Measurements from ENCODE around the gene SLC25A20. TPM values are rescaled to one million over a fixed set of nuclear protein-coding genes. Genes with fewer than 3 reads are reported as not detected.

Gene SLC25A20
- polyA plus RNA-seq, 4 donors = 38.3 to 150 (median 76.4) TPM

- Histone ChIP-seq H3K36me3 (ENCODE audit: control insufficient read depth in 3 of 3, insufficient read depth in 2 of 3, low read depth in 1 of 3, low read length in 3 of 3) (peaks cover 3 to 36% (median 16%) of the 10 kb centered on the region in 3 donors), H3K4me1 (ENCODE audit: control insufficient read depth in 3 of 3, insufficient read depth in 2 of 3, low read depth in 1 of 3, low read length in 2 of 3) (no peaks in the 10 kb centered on the region), H3K27me3 (ENCODE audit: control insufficient read depth in 3 of 3, insufficient read depth in 3 of 3, low read length in 3 of 3) (no peaks in the 10 kb centered on the region), H3K27ac (ENCODE audit: low read depth in 1 of 3, low read length in 2 of 3) (no peak overlapping the region), H3K4me3 (ENCODE audit: low read depth in 1 of 3, low read length in 3 of 3) (no peak overlapping the region), H3K9me3 (ENCODE audit: control insufficient read depth in 2 of 2, insufficient read depth in 1 of 2, low read depth in 1 of 2, low read length in 1 of 2) (no peaks in the 10 kb centered on the region)
- no peak for FAIRE-seq
- 45 to 85% (median 64%) methylated on average over 1 of the region's 1 CpG for WGBS, 3 donors
- no peak for DNase-seq
Observed at GRCh38 chr3:48931944-48932580, 33.4 kb upstream of the SLC25A20 start.

GRCh38 chr3:48930590-48930989, 31.9 kb upstream of the SLC25A20 start:
- FAIRE-seq (no peak), DNase-seq (no peak)
- WGBS, 3 donors = 78 to 85% (median 84%) methylated on average over 3 of the region's 3 CpGs
- Histone ChIP-seq H3K27me3 (ENCODE audit: control insufficient read depth in 3 of 3, insufficient read depth in 3 of 3, low read length in 3 of 3) (no peaks in the 10 kb centered on the region), H3K4me1 (ENCODE audit: control insufficient read depth in 3 of 3, insufficient read depth in 2 of 3, low read depth in 1 of 3, low read length in 2 of 3) (no peaks in the 10 kb centered on the region), H3K27ac (ENCODE audit: low read depth in 1 of 3, low read length in 2 of 3) (no peak overlapping the region), H3K36me3 (ENCODE audit: control insufficient read depth in 3 of 3, insufficient read depth in 2 of 3, low read depth in 1 of 3, low read length in 3 of 3) (peaks cover 5 to 45% (median 18%) of the 10 kb centered on the region in 3 donors), H3K9me3 (ENCODE audit: control insufficient read depth in 2 of 2, insufficient read depth in 1 of 2, low read depth in 1 of 2, low read length in 1 of 2) (no peaks in the 10 kb centered on the region), H3K4me3 (ENCODE audit: low read depth in 1 of 3, low read length in 3 of 3) (no peak overlapping the region)

GRCh38 chr3:48929358-48930035, 30.8 kb upstream of the SLC25A20 start:
- DNase-seq (no peak), FAIRE-seq (no peak)
- Histone ChIP-seq H3K27me3 (ENCODE audit: control insufficient read depth in 3 of 3, insufficient read depth in 3 of 3, low read length in 3 of 3) (no peaks in the 10 kb centered on the region), H3K9me3 (ENCODE audit: control insufficient read depth in 2 of 2, insufficient read depth in 1 of 2, low read depth in 1 of 2, low read length in 1 of 2) (no peaks in the 10 kb centered on the region), H3K36me3 (ENCODE audit: control insufficient read depth in 3 of 3, insufficient read depth in 2 of 3, low read depth in 1 of 3, low read length in 3 of 3) (peaks cover 5 to 51% (median 13%) of the 10 kb centered on the region in 3 donors), H3K4me1 (ENCODE audit: control insufficient read depth in 3 of 3, insufficient read depth in 2 of 3, low read depth in 1 of 3, low read length in 2 of 3) (no peaks in the 10 kb centered on the region), H3K27ac (ENCODE audit: low read depth in 1 of 3, low read length in 2 of 3) (no peak overlapping the region), H3K4me3 (ENCODE audit: low read depth in 1 of 3, low read length in 3 of 3) (no peak overlapping the region)
- 68 to 69% (median 68%) methylated on average over 3 of the region's 3 CpGs for WGBS, 3 donors

- no peak for DNase-seq
- Histone ChIP-seq H3K27ac (ENCODE audit: low read depth in 1 of 3, low read length in 2 of 3) (no peak overlapping the region), H3K27me3 (ENCODE audit: control insufficient read depth in 3 of 3, insufficient read depth in 3 of 3, low read length in 3 of 3) (no peaks in the 10 kb centered on the region), H3K9me3 (ENCODE audit: control insufficient read depth in 2 of 2, insufficient read depth in 1 of 2, low read depth in 1 of 2, low read length in 1 of 2) (no peaks in the 10 kb centered on the region), H3K36me3 (ENCODE audit: control insufficient read depth in 3 of 3, insufficient read depth in 2 of 3, low read depth in 1 of 3, low read length in 3 of 3) (peaks cover 5 to 59% (median 10%) of the 10 kb centered on the region in 3 donors), H3K4me1 (ENCODE audit: control insufficient read depth in 3 of 3, insufficient read depth in 2 of 3, low read depth in 1 of 3, low read length in 2 of 3) (no peaks in the 10 kb centered on the region), H3K4me3 (ENCODE audit: low read depth in 1 of 3, low read length in 3 of 3) (no peak overlapping the region)
- WGBS, 3 donors = 78 to 84% (median 82%) methylated on average over 1 of the region's 1 CpG
- FAIRE-seq = no peak
Observed at GRCh38 chr3:48928679-48929078, 30.0 kb upstream of the SLC25A20 start.

- no peak overlapping the region for H3K4me3 ChIP-seq (ENCODE audit: low read depth in 1 of 3, low read length in 3 of 3)
- H3K4me1 ChIP-seq (ENCODE audit: control insufficient read depth in 3 of 3, insufficient read depth in 2 of 3, low read depth in 1 of 3, low read length in 2 of 3) = no peaks in the 10 kb centered on the region
- no peaks in the 10 kb centered on the region for H3K9me3 ChIP-seq (ENCODE audit: control insufficient read depth in 2 of 2, insufficient read depth in 1 of 2, low read depth in 1 of 2, low read length in 1 of 2)
- H3K27ac ChIP-seq (ENCODE audit: low read depth in 1 of 3, low read length in 2 of 3) = no peak overlapping the region
- WGBS, 3 donors = 15 to 34% (median 26%) methylated on average over 2 of the region's 2 CpGs
- H3K36me3 ChIP-seq (ENCODE audit: control insufficient read depth in 3 of 3, insufficient read depth in 2 of 3, low read depth in 1 of 3, low read length in 3 of 3) = peaks cover 5 to 58% (median 10%) of the 10 kb centered on the region in 3 donors
- no peaks in the 10 kb centered on the region for H3K27me3 ChIP-seq (ENCODE audit: control insufficient read depth in 3 of 3, insufficient read depth in 3 of 3, low read length in 3 of 3)
- FAIRE-seq (no peak), DNase-seq (no peak)
Observed at GRCh38 chr3:48927928-48928327, 29.2 kb upstream of the SLC25A20 start.

- 75 to 76% (median 76%) methylated on average over 11 of the region's 11 CpGs for WGBS, 3 donors
Observed at GRCh38 chr3:48926425-48927392, 28.0 kb upstream of the SLC25A20 start.

GRCh38 chr3:48919215-48920138, 20.8 kb upstream of the SLC25A20 start:
- Histone ChIP-seq H3K9me3 (ENCODE audit: control insufficient read depth in 2 of 2, insufficient read depth in 1 of 2, low read depth in 1 of 2, low read length in 1 of 2) (no peaks in the 10 kb centered on the region), H3K27me3 (ENCODE audit: control insufficient read depth in 3 of 3, insufficient read depth in 3 of 3, low read length in 3 of 3) (no peaks in the 10 kb centered on the region), H3K4me3 (ENCODE audit: low read depth in 1 of 3, low read length in 3 of 3) (peak overlapping the region; percentile 64 to 95 (median 89)), H3K36me3 (ENCODE audit: control insufficient read depth in 3 of 3, insufficient read depth in 2 of 3, low read depth in 1 of 3, low read length in 3 of 3) (peaks cover 0 to 27% (median 0%) of the 10 kb centered on the region in 3 donors), H3K4me1 (ENCODE audit: control insufficient read depth in 3 of 3, insufficient read depth in 2 of 3, low read depth in 1 of 3, low read length in 2 of 3) (peaks cover 0 to 12% (median 3%) of the 10 kb centered on the region in 3 donors), H3K27ac (ENCODE audit: low read depth in 1 of 3, low read length in 2 of 3) (peak overlapping the region; percentile 82 to 100 (median 91))
- FAIRE-seq (no peak), DNase-seq (peak; percentile 56 to 80)
- 0 to 1% (median 0%) methylated on average over 50 to 54 of the region's 54 CpGs for WGBS, 3 donors

More at GRCh38 chr3:48926425-48927392, 28.0 kb upstream of the SLC25A20 start:
- Histone ChIP-seq H3K4me1 (ENCODE audit: control insufficient read depth in 3 of 3, insufficient read depth in 2 of 3, low read depth in 1 of 3, low read length in 2 of 3) (no peaks in the 10 kb centered on the region), H3K27me3 (ENCODE audit: control insufficient read depth in 3 of 3, insufficient read depth in 3 of 3, low read length in 3 of 3) (no peaks in the 10 kb centered on the region), H3K27ac (ENCODE audit: low read depth in 1 of 3, low read length in 2 of 3) (no peak overlapping the region), H3K4me3 (ENCODE audit: low read depth in 1 of 3, low read length in 3 of 3) (no peak overlapping the region), H3K36me3 (ENCODE audit: control insufficient read depth in 3 of 3, insufficient read depth in 2 of 3, low read depth in 1 of 3, low read length in 3 of 3) (peaks cover 5 to 59% (median 10%) of the 10 kb centered on the region in 3 donors), H3K9me3 (ENCODE audit: control insufficient read depth in 2 of 2, insufficient read depth in 1 of 2, low read depth in 1 of 2, low read length in 1 of 2) (no peaks in the 10 kb centered on the region)
- FAIRE-seq (no peak), DNase-seq (no peak)

Measured in small intestine (tissue), 7 donors.